GM12878 (cell line): Measurements from ENCODE around the gene ADCY5. TPM values are rescaled to one million over a fixed set of nuclear protein-coding genes. Genes with fewer than 3 reads are reported as not detected.

Source experiments
- ATAC-seq: fragments of 200-7000 bp; cut with Tn5 transposase; 3 replicates; pipeline ENCODE4 v1.9.1; 2020; ENCODE audit warnings: mild to moderate bottlenecking, moderate library complexity
- BruUV-seq: library from RNA; stranded (reverse); fragments of 400-500 nt; replicated peaks from 2 replicates; lab custom pipeline; 2021; lab: Mats Ljungman, UMichigan
- CTCF ChIA-PET: fragments of 300-600 bp; sonication (Branson Sonifier 250); formaldehyde crosslinking; extraction: SDS; loops from one replicate; lab custom pipeline; 2021; ENCODE audit warnings: inconsistent platforms; lab: Yijun Ruan, JAX
- POLR2A ChIA-PET: fragments of 350-600 bp; formaldehyde crosslinking; extraction: SDS; loops from one replicate; lab custom pipeline; 2021; ENCODE audit warnings: inconsistent platforms; lab: Charles Lee
- RAD21 ChIA-PET: fragments of 300-600 bp; sonication (Branson Sonifier 250); formaldehyde crosslinking; loops from one replicate; lab custom pipeline; 2023; ENCODE audit warnings: antibody characterized with exemption; ENCODE audit not compliant: unreplicated experiment; lab: Charles Lee
- SMC1A ChIA-PET: fragments of 300-600 bp; sonication (Branson Sonifier 250); formaldehyde crosslinking; loops from one replicate; lab custom pipeline; 2023; ENCODE audit not compliant: unreplicated experiment, uncharacterized antibody; lab: Charles Lee
- DNase-seq: peaks from one replicate; pipeline ENCODE4 v3.0.0-alpha.2; 2011; ENCODE audit warnings: low read depth, low spot score
- FAIRE-seq: peaks from 3 replicates; lab custom pipeline; 2011; peaks lifted over from hg19 to GRCh38; lab: Jason Lieb, UNC
- H2AFZ ChIP-seq: 2 replicates; pipeline ENCODE4 v1.6.0; 2011; ENCODE audit warnings: low read depth, low read length, control low read depth; ENCODE audit not compliant: control insufficient read depth
- H3K27ac ChIP-seq: 2 replicates; pipeline ENCODE4 v1.5.1; 2011; ENCODE audit warnings: control low read depth; ENCODE audit not compliant: control insufficient read depth, insufficient read depth
- H3K27me3 ChIP-seq, 2 experiments: replicated peaks in 1 of 2; 2 replicates each; pipeline versions ENCODE4 v1.6.0 to v1.6.1; 2011; ENCODE audit warnings: low read length in 1 of 2; ENCODE audit not compliant: control insufficient read depth in 2 of 2, insufficient read depth in 2 of 2
- H3K36me3 ChIP-seq, 2 experiments: 2 replicates each; pipeline ENCODE4 v1.5.1; 2011; ENCODE audit warnings: low read length in 1 of 2; ENCODE audit not compliant: control insufficient read depth in 2 of 2, insufficient read depth in 2 of 2
- H3K4me1 ChIP-seq: 2 replicates; pipeline ENCODE4 v1.6.1; 2011; ENCODE audit warnings: mild to moderate bottlenecking, low read length, moderate library complexity, mixed read lengths; ENCODE audit not compliant: control insufficient read depth, insufficient read depth
- H3K4me2 ChIP-seq: 2 replicates; pipeline ENCODE4 v1.6.0; 2011; ENCODE audit warnings: control low read depth; ENCODE audit not compliant: control insufficient read depth, insufficient read depth
- H3K4me3 ChIP-seq: fragments of 200-600 bp; sonication (generic); 2 replicates; pipeline ENCODE4 v1.5.1; 2016
- H3K79me2 ChIP-seq: 2 replicates; pipeline ENCODE4 v1.6.0; 2011; ENCODE audit warnings: low read length; ENCODE audit not compliant: control insufficient read depth, insufficient read depth
- H3K9ac ChIP-seq: 2 replicates; pipeline ENCODE4 v1.8.0; 2011; ENCODE audit warnings: low read length, control low read depth, mixed read lengths; ENCODE audit not compliant: control insufficient read depth, insufficient read depth
- H3K9me3 ChIP-seq: replicated peaks from 3 replicates; pipeline ENCODE4 v1.5.1; 2011; ENCODE audit warnings: mild to moderate bottlenecking, low read length; ENCODE audit not compliant: control insufficient read depth, insufficient read depth
- H4K20me1 ChIP-seq: 2 replicates; pipeline ENCODE4 v1.6.0; 2011; ENCODE audit not compliant: control insufficient read depth, insufficient read depth
- CHD4 ChIP-seq: fragments of 200-600 bp; sonication (generic); IDR thresholded peaks from 2 replicates; pipeline ENCODE4 v1.6.1; 2016; ENCODE audit warnings: mild to moderate bottlenecking
- EED ChIP-seq: sonication (generic); IDR thresholded peaks from 2 replicates; pipeline ENCODE4 v1.6.1; 2016; ENCODE audit warnings: antibody characterized with exemption, low read depth
- ESRRA ChIP-seq: IDR thresholded peaks from 2 replicates; pipeline ENCODE4 v1.6.1; 2012; ENCODE audit warnings: mild to moderate bottlenecking, low read length, improper control_type of control experiment
- ETV6 ChIP-seq, 2 experiments: fragments of 450-650 bp in 1 of 2; IDR thresholded peaks in 1 of 2; conservative IDR thresholded peaks in 1 of 2; 2 replicates each; pipeline ENCODE4 v1.6.1; 2014; ENCODE audit warnings: antibody characterized with exemption in 1 of 2, borderline replicate concordance in 1 of 2, low read depth in 1 of 2, mild to moderate bottlenecking in 1 of 2, moderate library complexity in 1 of 2
- FOXK2 ChIP-seq: fragments of 450-650 bp; IDR thresholded peaks from 2 replicates; pipeline ENCODE4 v1.6.1; 2017; ENCODE audit warnings: mild to moderate bottlenecking, moderate library complexity
- FOXM1 ChIP-seq: IDR thresholded peaks from 2 replicates; pipeline ENCODE4 v1.6.1; 2012; ENCODE audit warnings: low read depth, mild to moderate bottlenecking, inconsistent platforms, low read length, moderate library complexity
- GATAD2B ChIP-seq: fragments of 450-650 bp; conservative IDR thresholded peaks from 2 replicates; pipeline ENCODE4 v1.6.1; 2017; ENCODE audit warnings: low read depth, mild to moderate bottlenecking, moderate library complexity
- JUNB ChIP-seq: IDR thresholded peaks from 2 replicates; pipeline ENCODE4 v1.6.1; 2016; ENCODE audit warnings: antibody characterized with exemption, mild to moderate bottlenecking
- KLF5 ChIP-seq: fragments of 450-650 bp; IDR thresholded peaks from 2 replicates; pipeline ENCODE4 v1.6.1; 2014; ENCODE audit warnings: mild to moderate bottlenecking; ENCODE audit not compliant: partially characterized antibody
- PAX5 ChIP-seq: IDR thresholded peaks from 2 replicates; pipeline ENCODE4 v1.6.1; 2011; ENCODE audit warnings: low read depth, low read length, borderline replicate concordance
- RCOR1 ChIP-seq: conservative IDR thresholded peaks from 2 replicates; pipeline ENCODE4 v1.6.1; 2012; ENCODE audit warnings: low read depth, low read length, improper control_type of control experiment
- SMAD1 ChIP-seq: fragments of 450-650 bp; IDR thresholded peaks from 2 replicates; pipeline ENCODE4 v1.6.1; 2018; ENCODE audit warnings: mild to moderate bottlenecking, low read depth; ENCODE audit not compliant: partially characterized antibody
- STAT1 ChIP-seq: fragments of 450-650 bp; conservative IDR thresholded peaks from 2 replicates; pipeline ENCODE4 v1.6.1; 2014; ENCODE audit warnings: antibody characterized with exemption, mild to moderate bottlenecking
- TARDBP ChIP-seq: IDR thresholded peaks from 2 replicates; pipeline ENCODE4 v1.6.1; 2016; ENCODE audit warnings: borderline replicate concordance
- ZBED1 ChIP-seq: IDR thresholded peaks from 2 replicates; pipeline ENCODE4 v1.6.1; 2016; ENCODE audit warnings: borderline replicate concordance
- ZNF384 ChIP-seq: IDR thresholded peaks from 2 replicates; pipeline ENCODE4 v1.6.1; 2012; ENCODE audit warnings: low read depth, mild to moderate bottlenecking, low read length, improper control_type of control experiment, borderline replicate concordance
- WGBS: methylation state at CpG from one replicate; pipeline ENCODE4 v1.1.6; 2016; ENCODE audit warnings: low lambda C conversion rate; ENCODE audit not compliant: insufficient replicate concordance, insufficient coverage; ENCODE audit errors: missing lambda C conversion rate; 5-methylcytosine and 5-hydroxymethylcytosine counted together
- in situ Hi-C: fragments of 300-500 bp; cut with MboI; formaldehyde crosslinking; loops from 9 replicates; pipeline ENCODE4 v1.14.3; 2018; ENCODE audit warnings: mixed read lengths
- intact Hi-C: fragments of 100-400 bp; cut with micrococcal nuclease; formaldehyde crosslinking; loops from one replicate; pipeline ENCODE4 v1.14.2; 2022; ENCODE audit not compliant: unreplicated experiment
- polyA plus RNA-seq, 11 experiments: library from polyadenylated mRNA; depleted of rRNA in 4 of 11; unstranded in 6 of 11; stranded (reverse) in 5 of 11; fragments of >200 nt; fragmentation: Nextera tagmentation in 4 of 11; fragmentation: Illumina TruSeq in 1 of 11; extraction: Ambion mirVana in 4 of 11; extraction: Trizol in 1 of 11; gene quantifications; 1 replicate in 1 of 11; 2 replicates in 10 of 11; pipeline versions ENCODE4 v1.2.1 to v1.2.3, GENCODE V29; 2011 to 2016; ENCODE audit warnings: inconsistent platforms in 2 of 11, missing spikeins in 2 of 11, low read depth in 1 of 11
- total RNA-seq, 4 experiments: library from RNA; depleted of rRNA in 3 of 4; stranded (reverse); fragments of >200 nt in 3 of 4; fragmentation: Illumina TruSeq in 1 of 4; extraction: Trizol in 1 of 4; gene quantifications; 2 replicates each; pipeline versions ENCODE4 v1.2.1 to v1.2.3, GENCODE V29; 2013 to 2021
- TF ChIP-seq, protein P1 (sequence below): fragments of 450-650 bp; formaldehyde crosslinking; IDR thresholded peaks from 2 replicates; pipeline ENCODE4 v1.5.0; 2022; ENCODE audit warnings: mild to moderate bottlenecking, missing genetic modification characterization
- TF ChIP-seq, protein P2 (sequence below): fragments of 450-650 bp; conservative IDR thresholded peaks from 2 replicates; pipeline ENCODE4 v1.6.1; 2017; ENCODE audit warnings: mild to moderate bottlenecking, moderate library complexity
- TF ChIP-seq, protein P3 (sequence below): fragments of 450-650 bp; IDR thresholded peaks from 2 replicates; pipeline ENCODE4 v1.6.1; 2016; ENCODE audit warnings: mild to moderate bottlenecking

Gene ADCY5
- total and polyA plus RNA-seq, 10 of the 15 experiments (the other 5 are each of a cell fraction or from before 2014, with no cell fraction given), result under 0.01 to 0.24 (median 0.02) TPM; not detected in 4

DNA sequence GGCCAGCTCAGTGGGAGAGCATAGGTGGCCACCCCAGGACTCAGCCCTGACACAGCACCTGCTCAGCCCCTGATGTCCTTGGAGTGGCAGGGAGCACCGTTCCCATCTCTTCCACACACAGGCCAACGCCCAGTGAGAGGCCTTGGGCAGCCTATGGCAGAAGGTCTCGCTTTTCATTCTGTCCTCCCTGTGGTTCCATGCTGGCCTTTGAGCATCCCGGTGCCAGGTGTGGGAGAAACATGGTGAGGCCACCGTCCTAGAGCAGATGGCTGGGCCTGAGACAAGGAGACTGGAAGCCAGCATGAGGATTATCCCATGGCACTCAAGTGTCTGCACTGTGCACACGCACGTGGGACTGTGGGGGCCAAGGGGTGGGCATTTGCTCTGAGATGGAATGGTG, 25.1 kb downstream of the ADCY5 start (continued):
- TF ChIP-seq, protein P1, sequence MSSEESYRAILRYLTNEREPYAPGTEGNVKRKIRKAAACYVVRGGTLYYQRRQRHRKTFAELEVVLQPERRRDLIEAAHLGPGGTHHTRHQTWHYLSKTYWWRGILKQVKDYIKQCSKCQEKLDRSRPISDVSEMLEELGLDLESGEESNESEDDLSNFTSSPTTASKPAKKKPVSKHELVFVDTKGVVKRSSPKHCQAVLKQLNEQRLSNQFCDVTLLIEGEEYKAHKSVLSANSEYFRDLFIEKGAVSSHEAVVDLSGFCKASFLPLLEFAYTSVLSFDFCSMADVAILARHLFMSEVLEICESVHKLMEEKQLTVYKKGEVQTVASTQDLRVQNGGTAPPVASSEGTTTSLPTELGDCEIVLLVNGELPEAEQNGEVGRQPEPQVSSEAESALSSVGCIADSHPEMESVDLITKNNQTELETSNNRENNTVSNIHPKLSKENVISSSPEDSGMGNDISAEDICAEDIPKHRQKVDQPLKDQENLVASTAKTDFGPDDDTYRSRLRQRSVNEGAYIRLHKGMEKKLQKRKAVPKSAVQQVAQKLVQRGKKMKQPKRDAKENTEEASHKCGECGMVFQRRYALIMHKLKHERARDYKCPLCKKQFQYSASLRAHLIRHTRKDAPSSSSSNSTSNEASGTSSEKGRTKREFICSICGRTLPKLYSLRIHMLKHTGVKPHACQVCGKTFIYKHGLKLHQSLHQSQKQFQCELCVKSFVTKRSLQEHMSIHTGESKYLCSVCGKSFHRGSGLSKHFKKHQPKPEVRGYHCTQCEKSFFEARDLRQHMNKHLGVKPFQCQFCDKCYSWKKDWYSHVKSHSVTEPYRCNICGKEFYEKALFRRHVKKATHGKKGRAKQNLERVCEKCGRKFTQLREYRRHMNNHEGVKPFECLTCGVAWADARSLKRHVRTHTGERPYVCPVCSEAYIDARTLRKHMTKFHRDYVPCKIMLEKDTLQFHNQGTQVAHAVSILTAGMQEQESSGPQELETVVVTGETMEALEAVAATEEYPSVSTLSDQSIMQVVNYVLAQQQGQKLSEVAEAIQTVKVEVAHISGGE (CRISPR knock-in tag), result no peak
- TF ChIP-seq JUNB (no peak), FOXK2 (no peak)
- TF ChIP-seq, protein P2, sequence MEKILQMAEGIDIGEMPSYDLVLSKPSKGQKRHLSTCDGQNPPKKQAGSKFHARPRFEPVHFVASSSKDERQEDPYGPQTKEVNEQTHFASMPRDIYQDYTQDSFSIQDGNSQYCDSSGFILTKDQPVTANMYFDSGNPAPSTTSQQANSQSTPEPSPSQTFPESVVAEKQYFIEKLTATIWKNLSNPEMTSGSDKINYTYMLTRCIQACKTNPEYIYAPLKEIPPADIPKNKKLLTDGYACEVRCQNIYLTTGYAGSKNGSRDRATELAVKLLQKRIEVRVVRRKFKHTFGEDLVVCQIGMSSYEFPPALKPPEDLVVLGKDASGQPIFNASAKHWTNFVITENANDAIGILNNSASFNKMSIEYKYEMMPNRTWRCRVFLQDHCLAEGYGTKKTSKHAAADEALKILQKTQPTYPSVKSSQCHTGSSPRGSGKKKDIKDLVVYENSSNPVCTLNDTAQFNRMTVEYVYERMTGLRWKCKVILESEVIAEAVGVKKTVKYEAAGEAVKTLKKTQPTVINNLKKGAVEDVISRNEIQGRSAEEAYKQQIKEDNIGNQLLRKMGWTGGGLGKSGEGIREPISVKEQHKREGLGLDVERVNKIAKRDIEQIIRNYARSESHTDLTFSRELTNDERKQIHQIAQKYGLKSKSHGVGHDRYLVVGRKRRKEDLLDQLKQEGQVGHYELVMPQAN, result no peak

DNA sequence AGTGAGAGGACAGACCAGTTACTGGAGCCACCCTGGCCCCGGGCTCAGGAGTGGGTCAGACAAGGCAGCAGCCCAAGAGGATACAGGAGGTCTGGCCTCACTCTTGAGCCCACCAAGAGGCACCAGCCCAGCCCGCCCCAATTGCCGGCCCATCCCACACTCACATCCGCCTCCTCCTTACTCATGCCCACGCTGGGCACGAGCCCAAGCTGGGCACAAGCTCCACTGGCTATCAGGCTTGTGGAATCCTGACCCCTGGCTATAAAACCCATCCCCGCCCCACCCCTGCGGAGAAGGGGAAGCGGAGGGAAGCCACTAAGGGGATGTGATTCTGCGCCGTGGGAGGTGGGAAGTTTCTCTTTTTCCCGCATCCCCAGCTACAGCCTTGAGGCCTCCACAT, 25.9 kb downstream of the ADCY5 start:
- Histone ChIP-seq H4K20me1 (no peaks in the 10 kb centered on the region), H3K4me2 (no peak overlapping the region), H3K9ac (no peak overlapping the region), H3K4me1 (no peaks in the 10 kb centered on the region), H3K4me3 (no peak overlapping the region), H3K9me3 (no peaks in the 10 kb centered on the region), H3K27ac (no peak overlapping the region), H3K36me3 (no peaks in the 10 kb centered on the region), H3K79me2 (no peaks in the 10 kb centered on the region), H3K27me3 (peaks cover 0 to 3% of the 10 kb centered on the region in 2 experiments; a peak in 3 of 4 replicates), H2AFZ (no peak overlapping the region)
- DNase-seq (no peak), ATAC-seq (no peak), FAIRE-seq (no peak)
- intact Hi-C loops, result no loop called here
- ChIA-PET RAD21 (no interaction called here), POLR2A (no interaction called here), SMC1A (no interaction called here), CTCF (no interaction called here)
- no TSS peak for BruUV-seq
- no peak for TF ChIP-seq SMAD1
- no peak for TF ChIP-seq ZNF384
- TF ChIP-seq KLF5, result no peak
- no peak for TF ChIP-seq GATAD2B
- TF ChIP-seq STAT1, result no peak
- TF ChIP-seq ESRRA, result no peak
- TF ChIP-seq EED, result no peak
- TF ChIP-seq FOXM1, result no peak
- no peak for TF ChIP-seq TARDBP
- TF ChIP-seq, protein P3, sequence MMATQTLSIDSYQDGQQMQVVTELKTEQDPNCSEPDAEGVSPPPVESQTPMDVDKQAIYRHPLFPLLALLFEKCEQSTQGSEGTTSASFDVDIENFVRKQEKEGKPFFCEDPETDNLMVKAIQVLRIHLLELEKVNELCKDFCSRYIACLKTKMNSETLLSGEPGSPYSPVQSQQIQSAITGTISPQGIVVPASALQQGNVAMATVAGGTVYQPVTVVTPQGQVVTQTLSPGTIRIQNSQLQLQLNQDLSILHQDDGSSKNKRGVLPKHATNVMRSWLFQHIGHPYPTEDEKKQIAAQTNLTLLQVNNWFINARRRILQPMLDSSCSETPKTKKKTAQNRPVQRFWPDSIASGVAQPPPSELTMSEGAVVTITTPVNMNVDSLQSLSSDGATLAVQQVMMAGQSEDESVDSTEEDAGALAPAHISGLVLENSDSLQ, result no peak
- TF ChIP-seq ZBED1, result no peak
- TF ChIP-seq RCOR1, result no peak
- no peak for TF ChIP-seq PAX5
- no peak for TF ChIP-seq ETV6 (conservative IDR thresholded peaks at IDR 0.05 in 1 of 2, IDR thresholded peaks at IDR 0.05 in 1 of 2; ENCODE audit: borderline replicate concordance in 1 of 2, low read depth in 1 of 2)
- TF ChIP-seq CHD4, result no peak
- 47% methylated on average over 12 of the region's 12 CpGs for WGBS
- in situ Hi-C loops, result no loop called here
